RWPE2 (cell line): ENCODE measurements around the gene KIAA1755.

Experiments used
- ATAC-seq: fragments of 200-7000 bp; cut with Tn5 transposase; 3 replicates; pipeline ENCODE4 v1.9.1; 2021; ENCODE audit warnings: low read depth
- DNase-seq: peaks from one replicate; pipeline ENCODE4 v3.0.0-alpha.2; 2020; ENCODE audit warnings: low spot score
- H3K27ac ChIP-seq: fragments of 450-650 bp; 2 replicates; pipeline ENCODE4 v1.5.1; 2017; ENCODE audit warnings: mild to moderate bottlenecking; ENCODE audit not compliant: poor library complexity, severe bottlenecking
- H3K27me3 ChIP-seq: fragments of 250-450 bp; sonication (Bioruptor Pico); 2 replicates; pipeline ENCODE4 v1.5.1; 2021; ENCODE audit warnings: mild to moderate bottlenecking, moderate library complexity; ENCODE audit not compliant: insufficient read depth, poor library complexity, severe bottlenecking
- H3K36me3 ChIP-seq: fragments of 250-450 bp; sonication (Bioruptor Pico); 2 replicates; pipeline ENCODE4 v1.5.1; 2020; ENCODE audit warnings: low read depth, mild to moderate bottlenecking, moderate library complexity
- H3K4me1 ChIP-seq: fragments of 250-450 bp; sonication (Bioruptor Pico); 2 replicates; pipeline ENCODE4 v1.5.1; 2021; ENCODE audit warnings: mild to moderate bottlenecking, moderate library complexity; ENCODE audit not compliant: insufficient read depth, poor library complexity, severe bottlenecking
- H3K4me3 ChIP-seq: fragments of 250-450 bp; sonication (Bioruptor Pico); 2 replicates; pipeline ENCODE4 v1.5.1; 2021; ENCODE audit warnings: mild to moderate bottlenecking, moderate library complexity; ENCODE audit not compliant: severe bottlenecking
- H3K9me3 ChIP-seq: fragments of 250-450 bp; sonication (Bioruptor Pico); 2 replicates; pipeline ENCODE4 v1.5.1; 2021; ENCODE audit warnings: mild to moderate bottlenecking, moderate library complexity; ENCODE audit not compliant: severe bottlenecking
- CTCF ChIP-seq: fragments of 450-650 bp; IDR thresholded peaks from one replicate; pipeline ENCODE4 v1.5.1; 2017; ENCODE audit warnings: mild to moderate bottlenecking, moderate library complexity; ENCODE audit not compliant: poor library complexity, severe bottlenecking

Gene KIAA1755

GRCh38 chr20:38241201-38241600, 19.3 kb downstream of the KIAA1755 start:
- no peaks in the 10 kb centered on the region for H3K4me1 ChIP-seq
- peaks cover 7% of the 10 kb centered on the region for H3K9me3 ChIP-seq
- no peak for DNase-seq
- no peaks in the 10 kb centered on the region for H3K36me3 ChIP-seq
- H3K27me3 ChIP-seq: no peaks in the 10 kb centered on the region
- no peak overlapping the region for H3K4me3 ChIP-seq
- no peak for ATAC-seq
- no peak for TF ChIP-seq CTCF
- no peak overlapping the region for H3K27ac ChIP-seq

- no peak for TF ChIP-seq CTCF
- no peak for DNase-seq
- H3K4me1 ChIP-seq: no peaks in the 10 kb centered on the region
- no peaks in the 10 kb centered on the region for H3K27me3 ChIP-seq
- H3K9me3 ChIP-seq: peaks cover 7% of the 10 kb centered on the region
- ATAC-seq: no peak
- no peak overlapping the region for H3K27ac ChIP-seq
- H3K4me3 ChIP-seq: no peak overlapping the region
- no peaks in the 10 kb centered on the region for H3K36me3 ChIP-seq
These were observed 21.1 kb downstream of the KIAA1755 start for GRCh38 chr20:38239441-38239840.

GRCh38 chr20:38238829-38239228, 21.7 kb downstream of the KIAA1755 start:
- no peaks in the 10 kb centered on the region for H3K27me3 ChIP-seq
- DNase-seq (no peak), ATAC-seq (peak; percentile 20; the same call in 1 of the 3 replicates)
- H3K36me3 ChIP-seq: no peaks in the 10 kb centered on the region
- H3K9me3 ChIP-seq: peaks cover 7% of the 10 kb centered on the region
- H3K4me3 ChIP-seq: no peak overlapping the region
- no peaks in the 10 kb centered on the region for H3K4me1 ChIP-seq
- no peak overlapping the region for H3K27ac ChIP-seq
- no peak for TF ChIP-seq CTCF

- Histone ChIP-seq H3K27me3 (no peaks in the 10 kb centered on the region), H3K4me1 (no peaks in the 10 kb centered on the region), H3K36me3 (no peaks in the 10 kb centered on the region), H3K4me3 (no peak overlapping the region), H3K27ac (no peak overlapping the region), H3K9me3 (peaks cover 2% of the 10 kb centered on the region)
- TF ChIP-seq CTCF: no peak
- no peak for ATAC-seq
- DNase-seq: no peak
These were observed 23.2 kb downstream of the KIAA1755 start for GRCh38 chr20:38237381-38237780.

- peaks cover 6% of the 10 kb centered on the region for H3K4me1 ChIP-seq
- H3K9me3 ChIP-seq: no peaks in the 10 kb centered on the region
- H3K27ac ChIP-seq: peak overlapping the region; percentile 8
- ATAC-seq (peak; percentile 58), DNase-seq (no peak)
- H3K27me3 ChIP-seq: no peaks in the 10 kb centered on the region
- no peak overlapping the region for H3K4me3 ChIP-seq
- no peaks in the 10 kb centered on the region for H3K36me3 ChIP-seq
- no peak for TF ChIP-seq CTCF
These were observed 28.9 kb downstream of the KIAA1755 start for GRCh38 chr20:38231531-38232121.
